HUES64 (cell line): ENCODE results near the gene MYBPC3.

Source experiments
- H3K27ac ChIP-seq: 2 replicates; pipeline ENCODE4 v1.7.0; 2013; ENCODE audit warnings: low read depth, low read length, inconsistent platforms
- H3K27me3 ChIP-seq: 2 replicates; pipeline ENCODE4 v1.6.1; 2013; ENCODE audit warnings: mild to moderate bottlenecking, low read length; ENCODE audit not compliant: insufficient read depth
- H3K36me3 ChIP-seq: 2 replicates; pipeline ENCODE4 v1.6.1; 2013; ENCODE audit warnings: mild to moderate bottlenecking, low read length; ENCODE audit not compliant: insufficient read depth
- H3K4me1 ChIP-seq: 2 replicates; pipeline ENCODE4 v1.6.1; 2013; ENCODE audit warnings: mild to moderate bottlenecking, low read length, moderate library complexity; ENCODE audit not compliant: insufficient read depth
- H3K4me3 ChIP-seq: 2 replicates; pipeline ENCODE4 v1.5.1; 2013; ENCODE audit warnings: mild to moderate bottlenecking, low read length, moderate library complexity
- H3K9ac ChIP-seq: 2 replicates; pipeline ENCODE4 v1.6.1; 2013; ENCODE audit warnings: mild to moderate bottlenecking, low read depth, low read length
- H3K9me3 ChIP-seq: 2 replicates; pipeline ENCODE4 v1.6.1; 2013; ENCODE audit warnings: low read depth, low read length; ENCODE audit not compliant: insufficient read depth
- WGBS: fragments of 150-250, 120-280 bp; methylation state at CpG from one replicate; pipeline ENCODE4 v1.1.7; 2013; ENCODE audit warnings: missing lambda C conversion rate; 5-methylcytosine and 5-hydroxymethylcytosine counted together

MYBPC3 gene

DNA sequence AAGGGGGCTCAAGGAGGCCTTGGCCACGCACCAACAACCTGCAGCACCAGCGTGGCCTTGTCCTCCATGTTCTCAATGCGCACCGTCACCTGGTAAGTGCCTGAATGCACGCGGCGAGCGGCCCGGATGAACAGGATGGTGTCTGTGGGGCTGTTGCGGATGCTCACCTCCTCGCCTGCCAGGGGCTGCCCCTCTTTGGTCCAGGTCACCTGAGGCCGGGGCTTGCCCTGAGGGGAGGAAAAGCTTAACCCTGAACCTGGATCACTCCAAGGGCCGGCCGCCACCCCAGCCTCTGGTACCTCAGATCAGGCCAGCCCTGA lies 19.0 kb downstream of the MYBPC3 start:
- Histone ChIP-seq H3K4me1 (no peaks in the 10 kb centered on the region), H3K9me3 (no peaks in the 10 kb centered on the region), H3K27me3 (no peaks in the 10 kb centered on the region), H3K27ac (no peak overlapping the region), H3K9ac (no peak overlapping the region), H3K36me3 (peaks cover 15% of the 10 kb centered on the region), H3K4me3 (no peak overlapping the region)
- WGBS = 94% methylated on average over 14 of the region's 14 CpGs

GRCh38 chr11:47332791-47333525 lies 19.5 kb downstream of the MYBPC3 start:
- 94% methylated on average over 20 of the region's 20 CpGs for WGBS
- H3K27ac ChIP-seq = no peak overlapping the region
- no peaks in the 10 kb centered on the region for H3K27me3 ChIP-seq

GRCh38 chr11:47332303-47332711 lies 20.2 kb downstream of the MYBPC3 start:
- Histone ChIP-seq H3K9ac (no peak overlapping the region), H3K27ac (no peak overlapping the region), H3K9me3 (no peaks in the 10 kb centered on the region), H3K4me3 (no peak overlapping the region), H3K27me3 (no peaks in the 10 kb centered on the region), H3K4me1 (no peaks in the 10 kb centered on the region), H3K36me3 (peaks cover 19% of the 10 kb centered on the region)
- WGBS = 93% methylated on average over 13 of the region's 13 CpGs

More at GRCh38 chr11:47332791-47333525, 19.5 kb downstream of the MYBPC3 start:
- Histone ChIP-seq H3K9me3 (no peaks in the 10 kb centered on the region), H3K4me3 (no peak overlapping the region), H3K36me3 (peaks cover 16% of the 10 kb centered on the region), H3K4me1 (no peaks in the 10 kb centered on the region), H3K9ac (no peak overlapping the region)

GRCh38 chr11:47331454-47332302 lies 20.8 kb downstream of the MYBPC3 start:
- no peaks in the 10 kb centered on the region for H3K9me3 ChIP-seq
- no peak overlapping the region for H3K9ac ChIP-seq
- no peaks in the 10 kb centered on the region for H3K27me3 ChIP-seq
- H3K4me1 ChIP-seq = no peaks in the 10 kb centered on the region
- 92% methylated on average over 21 of the region's 21 CpGs for WGBS
- no peak overlapping the region for H3K4me3 ChIP-seq
- no peak overlapping the region for H3K27ac ChIP-seq
- H3K36me3 ChIP-seq = peaks cover 26% of the 10 kb centered on the region

DNA sequence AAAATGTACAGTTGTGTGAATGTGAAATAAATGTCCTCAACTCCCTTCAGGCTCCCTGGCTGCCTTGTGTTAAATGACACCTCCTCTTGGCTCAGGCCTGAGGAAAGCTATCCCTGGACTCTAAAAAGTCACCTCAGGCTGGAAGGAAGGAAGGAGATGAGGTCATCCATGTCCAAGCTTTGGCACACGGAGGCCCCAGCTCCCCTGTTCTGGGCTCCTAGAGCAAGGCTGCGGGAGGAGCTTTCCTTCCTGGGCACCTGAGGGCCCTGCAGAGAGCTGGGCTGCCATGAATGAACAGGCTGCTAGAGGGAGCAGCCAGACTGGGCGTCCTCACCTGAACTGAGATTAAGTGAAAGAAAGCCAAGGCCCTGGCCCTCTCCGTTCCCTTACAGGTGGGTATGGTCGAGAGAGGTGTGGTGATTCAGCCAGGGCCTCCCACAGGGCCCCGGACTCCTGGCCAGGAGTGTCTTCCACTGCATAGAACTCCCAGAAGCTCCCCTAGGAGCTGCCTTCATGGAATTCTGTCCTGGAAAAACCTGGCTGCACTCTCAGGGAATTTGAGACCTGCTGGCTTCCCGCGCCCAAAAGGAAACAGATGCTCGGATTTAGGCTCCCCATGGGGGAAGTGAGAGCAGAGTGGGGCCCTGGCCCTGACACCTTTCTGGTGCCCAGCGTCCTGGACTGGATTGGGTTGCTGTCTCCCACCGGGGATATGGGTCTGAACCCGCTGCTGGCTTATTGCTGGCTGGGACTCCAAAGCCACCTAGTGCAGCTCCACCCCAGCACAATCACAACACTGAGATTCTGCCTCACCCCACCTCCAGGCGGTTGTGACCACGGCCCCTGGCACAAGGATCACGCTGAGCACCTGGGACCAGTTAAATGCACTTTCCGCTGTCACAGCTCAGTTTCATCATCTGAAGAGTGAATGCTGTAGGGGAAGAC lies 22.2 kb downstream of the MYBPC3 start:
- no peaks in the 10 kb centered on the region for H3K27me3 ChIP-seq
- WGBS = 87% methylated on average over 16 of the region's 16 CpGs
- H3K27ac ChIP-seq = no peak overlapping the region
- H3K9me3 ChIP-seq = no peaks in the 10 kb centered on the region
- H3K36me3 ChIP-seq = peaks cover 35% of the 10 kb centered on the region
- H3K9ac ChIP-seq = no peak overlapping the region; the same call in 1 of the 2 replicates
- no peaks in the 10 kb centered on the region for H3K4me1 ChIP-seq
- H3K4me3 ChIP-seq = no peak overlapping the region

GRCh38 chr11:47329431-47329986 lies 23.0 kb downstream of the MYBPC3 start:
- no peaks in the 10 kb centered on the region for H3K4me1 ChIP-seq
- H3K4me3 ChIP-seq = no peak overlapping the region
- H3K9ac ChIP-seq = no peak overlapping the region; the same call in 1 of the 2 replicates
- WGBS = 95% methylated on average over 11 of the region's 12 CpGs
- H3K27me3 ChIP-seq = no peaks in the 10 kb centered on the region
- no peak overlapping the region for H3K27ac ChIP-seq
- H3K36me3 ChIP-seq = peaks cover 37% of the 10 kb centered on the region
- H3K9me3 ChIP-seq = no peaks in the 10 kb centered on the region

DNA sequence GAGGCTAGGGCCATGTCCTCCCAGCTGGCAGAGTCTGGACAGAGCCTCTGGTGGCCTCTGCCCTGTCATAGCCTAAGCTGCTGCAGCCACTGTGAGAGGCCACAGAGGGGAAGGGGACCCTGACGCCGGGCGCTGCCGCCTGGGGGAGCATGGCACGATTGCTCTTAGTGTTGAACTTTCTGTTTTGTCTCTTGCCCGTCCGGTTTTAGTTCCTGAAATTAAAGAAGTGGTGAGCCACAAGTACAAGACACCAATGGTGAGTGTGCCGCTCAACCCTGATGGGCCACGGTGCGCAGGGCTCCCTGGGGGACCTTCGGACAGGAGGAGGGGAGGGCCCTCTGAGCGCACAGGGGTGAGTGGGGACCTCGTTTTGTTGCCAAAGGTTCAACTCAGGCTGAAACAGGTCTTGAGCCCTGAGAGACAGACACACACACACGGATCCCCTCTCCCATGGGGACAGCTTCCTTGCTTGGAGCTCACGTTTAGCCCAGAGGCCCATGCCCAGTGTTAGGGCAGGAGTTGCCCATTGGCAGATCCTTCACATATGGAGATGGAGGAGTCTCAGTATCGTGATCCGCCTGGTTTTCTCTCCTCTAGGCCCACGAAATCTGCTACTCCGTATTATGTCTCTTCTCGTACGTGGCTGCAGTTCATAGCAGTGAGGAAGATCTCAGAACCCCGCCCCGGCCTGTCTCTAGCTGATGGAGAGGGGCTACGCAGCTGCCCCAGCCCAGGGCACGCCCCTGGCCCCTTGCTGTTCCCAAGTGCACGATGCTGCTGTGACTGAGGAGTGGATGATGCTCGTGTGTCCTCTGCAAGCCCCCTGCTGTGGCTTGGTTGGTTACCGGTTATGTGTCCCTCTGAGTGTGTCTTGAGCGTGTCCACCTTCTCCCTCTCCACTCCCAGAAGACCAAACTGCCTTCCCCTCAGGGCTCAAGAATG lies 23.8 kb downstream of the MYBPC3 start:
- no peak overlapping the region for H3K4me3 ChIP-seq
- peaks cover 40% of the 10 kb centered on the region for H3K36me3 ChIP-seq
- no peak overlapping the region for H3K27ac ChIP-seq
- no peak overlapping the region for H3K9ac ChIP-seq
- no peaks in the 10 kb centered on the region for H3K4me1 ChIP-seq
- H3K27me3 ChIP-seq = no peaks in the 10 kb centered on the region
- WGBS = 92% methylated on average over 29 of the region's 29 CpGs
- H3K9me3 ChIP-seq = no peaks in the 10 kb centered on the region

- no peaks in the 10 kb centered on the region for H3K4me1 ChIP-seq
- no peak overlapping the region for H3K27ac ChIP-seq
- H3K27me3 ChIP-seq = no peaks in the 10 kb centered on the region
- H3K36me3 ChIP-seq = peaks cover 40% of the 10 kb centered on the region
- no peaks in the 10 kb centered on the region for H3K9me3 ChIP-seq
- 92% methylated on average over 5 of the region's 5 CpGs for whole genome bisulfite sequencing
- H3K4me3 ChIP-seq = no peak overlapping the region
- no peak overlapping the region for H3K9ac ChIP-seq
Measured at GRCh38 chr11:47327949-47328348, 24.6 kb downstream of the MYBPC3 start.

- H3K9ac ChIP-seq = no peak overlapping the region; the same call in 1 of the 2 replicates
- 95% methylated on average over 13 of the region's 13 CpGs for WGBS
Measured at GRCh38 chr11:47327025-47327424, 25.5 kb downstream of the MYBPC3 start.

GRCh38 chr11:47326198-47326597 lies 26.3 kb downstream of the MYBPC3 start:
- no peak overlapping the region for H3K4me3 ChIP-seq
- H3K4me1 ChIP-seq = no peaks in the 10 kb centered on the region
- H3K27ac ChIP-seq = no peak overlapping the region
- 97% methylated on average over 12 of the region's 12 CpGs for WGBS
- H3K27me3 ChIP-seq = no peaks in the 10 kb centered on the region
- H3K9ac ChIP-seq = no peak overlapping the region
- H3K9me3 ChIP-seq = no peaks in the 10 kb centered on the region
- H3K36me3 ChIP-seq = peaks cover 46% of the 10 kb centered on the region

More at GRCh38 chr11:47327025-47327424, 25.5 kb downstream of the MYBPC3 start:
- H3K27me3 ChIP-seq = no peaks in the 10 kb centered on the region
- H3K9me3 ChIP-seq = no peaks in the 10 kb centered on the region
- no peak overlapping the region for H3K4me3 ChIP-seq
- no peak overlapping the region for H3K27ac ChIP-seq
- peaks cover 41% of the 10 kb centered on the region for H3K36me3 ChIP-seq
- no peaks in the 10 kb centered on the region for H3K4me1 ChIP-seq
